ENCODE results near the gene REEP2.

REEP2 gene

DNA sequence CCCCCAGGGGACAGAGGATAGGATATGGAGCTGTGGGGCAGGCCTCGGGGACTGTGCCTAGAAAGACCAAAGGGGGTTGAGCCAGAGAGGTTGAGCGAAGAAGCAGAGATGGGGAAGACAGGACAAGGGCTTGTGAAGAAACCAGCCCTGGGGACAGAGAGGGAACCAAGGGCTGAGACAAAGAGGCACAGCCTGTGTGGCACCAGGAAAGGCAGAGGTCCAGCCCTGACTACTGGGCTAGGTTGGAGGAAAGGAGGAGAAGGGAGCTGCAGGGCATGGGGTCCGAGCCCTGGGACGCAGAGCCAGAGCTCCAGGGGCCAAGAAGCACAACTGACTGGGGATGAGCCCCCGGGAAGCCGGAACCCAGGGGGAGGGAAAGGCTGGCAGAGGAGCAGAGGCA, 9.2 kb downstream of the REEP2 start:
- FAIRE-seq = no peak
- DNase-seq (ENCODE audit: insufficient read length, low spot score) = no peak

DNA sequence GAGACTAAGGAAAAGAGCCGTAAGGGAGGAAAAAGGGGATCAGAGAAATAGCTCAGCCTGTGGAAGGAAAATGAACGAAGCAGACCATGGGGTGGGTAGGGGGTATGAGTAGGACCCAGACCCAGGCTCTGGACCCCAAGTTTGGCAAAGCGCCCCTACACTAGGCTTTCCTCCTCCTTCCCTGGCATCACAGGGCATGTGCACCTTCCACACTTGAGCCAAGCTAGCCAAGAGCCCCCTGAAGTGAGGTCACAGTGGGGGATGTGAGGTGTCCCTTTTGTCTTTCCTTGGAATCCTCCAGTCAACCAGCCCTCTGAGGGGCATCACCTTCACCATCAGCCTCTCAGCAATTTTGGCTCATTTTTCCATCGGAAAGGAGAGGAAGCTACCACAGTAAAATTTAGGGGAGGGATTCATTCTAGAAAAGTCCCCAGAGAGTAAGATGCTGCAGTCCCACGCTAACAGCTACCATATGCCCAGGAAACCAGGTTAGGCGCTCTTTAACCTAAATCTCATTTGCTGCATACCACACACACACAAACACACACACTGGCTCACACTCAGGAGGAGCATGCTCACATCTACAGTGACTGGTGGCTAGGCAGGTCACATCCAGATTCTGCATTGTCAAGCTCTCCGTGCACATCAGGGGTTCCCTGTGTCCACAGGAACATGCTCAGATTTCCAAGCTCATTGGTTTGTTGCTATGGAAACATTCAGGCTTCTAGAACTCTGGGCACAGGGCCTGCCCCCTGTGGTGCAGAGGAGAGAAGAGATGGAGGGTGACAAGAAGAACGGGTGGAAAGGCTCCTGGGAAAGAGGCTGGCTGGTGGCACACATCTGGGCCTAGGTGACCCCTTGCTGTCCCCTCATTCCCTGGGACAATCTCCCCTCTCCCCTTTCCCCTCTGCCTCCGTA, 9.9 kb downstream of the REEP2 start:
- no peak for DNase-seq (ENCODE audit: insufficient read length, low spot score)
- no peak for FAIRE-seq

DNA sequence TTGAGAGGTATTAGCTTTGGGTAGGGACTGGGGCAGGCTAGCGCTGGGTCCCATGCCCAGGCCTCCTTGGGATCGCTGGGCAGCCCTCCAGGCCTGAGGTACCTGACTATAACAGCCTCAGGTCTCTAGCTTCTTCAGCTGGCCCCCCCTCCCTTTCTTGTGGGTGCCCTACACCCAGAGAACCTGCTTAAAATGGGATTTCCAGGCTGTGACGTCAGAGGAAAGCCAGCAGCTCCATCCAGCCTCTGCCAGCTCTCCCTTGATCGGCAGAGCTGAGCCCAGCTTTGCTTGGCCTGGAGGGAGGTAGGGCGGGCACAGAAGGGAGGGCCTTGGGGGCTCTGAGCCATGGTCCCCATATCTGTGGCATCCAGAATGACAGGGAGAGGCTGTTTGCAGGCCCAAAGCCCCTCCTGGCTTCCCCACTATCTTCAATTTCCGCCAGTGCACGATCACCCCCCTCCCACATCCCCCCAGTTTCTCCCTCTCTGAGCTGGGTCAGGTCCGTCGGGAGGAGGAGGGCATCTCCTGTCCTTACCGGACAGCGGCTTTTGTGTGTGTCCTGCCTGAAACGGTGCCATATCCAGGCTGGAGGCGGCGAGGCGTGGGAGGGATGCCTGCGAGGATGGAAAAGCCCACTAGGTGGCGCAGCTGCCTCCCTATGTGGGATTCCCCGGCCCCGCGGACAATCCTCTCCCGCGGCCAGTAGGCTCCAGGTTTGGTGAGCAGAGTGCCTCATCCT, 10.8 kb downstream of the REEP2 start:
- FAIRE-seq (peak; percentile 94), DNase-seq (ENCODE audit: insufficient read length, low spot score) (peak; percentile 93)

DNA sequence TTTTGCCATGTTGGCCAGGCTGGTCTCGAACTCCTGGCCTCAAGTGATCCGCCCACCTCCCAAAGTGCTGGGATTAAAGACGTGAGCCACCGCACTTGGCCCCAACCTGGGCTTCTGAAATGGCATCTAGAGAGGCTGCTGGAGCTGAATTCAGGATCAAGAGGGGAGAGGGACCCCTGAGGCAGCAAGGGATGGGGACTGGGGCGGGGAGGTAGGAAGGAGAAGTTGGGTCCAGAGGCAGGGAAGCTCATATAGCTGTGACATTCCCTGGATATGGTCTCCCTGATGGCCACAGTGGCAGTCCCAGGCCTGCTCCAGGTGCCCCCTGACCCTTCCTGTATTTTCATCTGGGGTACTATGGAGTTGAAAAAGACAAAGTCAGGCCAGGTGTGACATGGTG, 12.1 kb downstream of the REEP2 start:
- DNase-seq (ENCODE audit: insufficient read length, low spot score) (no peak), FAIRE-seq (no peak)

DNA sequence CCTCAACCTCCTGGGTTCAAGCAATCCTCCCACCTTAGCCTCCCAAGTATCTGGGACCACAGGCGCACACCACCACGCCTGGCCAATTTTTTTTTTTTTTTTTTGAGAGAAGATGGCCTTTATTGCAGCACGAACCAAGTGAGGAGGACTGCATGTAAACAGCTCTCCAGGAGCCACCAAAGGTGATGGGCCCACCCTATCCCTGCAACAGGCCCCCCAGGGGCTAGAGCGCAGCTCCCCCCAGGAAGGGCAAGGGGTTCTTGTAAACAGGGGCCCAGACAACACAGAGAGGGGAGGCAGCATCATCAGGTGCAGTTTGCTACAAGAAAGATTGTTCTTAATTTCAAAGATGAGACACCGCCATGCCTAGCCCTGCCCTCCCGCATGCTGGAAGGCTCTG, 13.9 kb downstream of the REEP2 start:
- DNase-seq (ENCODE audit: insufficient read length, low spot score) = no peak
- FAIRE-seq = no peak

DNA sequence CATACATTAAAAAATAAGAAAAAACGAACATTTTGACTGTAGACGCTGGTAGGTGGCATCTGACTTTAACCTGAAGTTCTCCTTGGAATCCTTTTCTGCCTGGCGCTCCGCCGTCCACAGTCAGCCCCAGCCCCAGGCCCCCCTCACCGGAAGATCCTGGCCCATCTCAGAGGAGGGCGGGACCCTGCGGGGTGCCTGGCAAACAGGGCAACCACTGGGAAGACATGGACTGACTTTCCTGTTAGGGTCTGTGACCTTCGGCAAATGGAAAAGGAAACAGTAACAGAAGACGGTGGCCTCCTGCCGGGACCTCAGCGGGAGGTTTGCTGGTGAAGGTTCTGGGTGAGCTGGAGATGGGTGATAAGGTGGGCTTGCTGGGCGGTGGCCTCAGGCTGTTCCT, 14.7 kb downstream of the REEP2 start:
- FAIRE-seq = no peak
- no peak for DNase-seq (ENCODE audit: insufficient read length, low spot score)

DNA sequence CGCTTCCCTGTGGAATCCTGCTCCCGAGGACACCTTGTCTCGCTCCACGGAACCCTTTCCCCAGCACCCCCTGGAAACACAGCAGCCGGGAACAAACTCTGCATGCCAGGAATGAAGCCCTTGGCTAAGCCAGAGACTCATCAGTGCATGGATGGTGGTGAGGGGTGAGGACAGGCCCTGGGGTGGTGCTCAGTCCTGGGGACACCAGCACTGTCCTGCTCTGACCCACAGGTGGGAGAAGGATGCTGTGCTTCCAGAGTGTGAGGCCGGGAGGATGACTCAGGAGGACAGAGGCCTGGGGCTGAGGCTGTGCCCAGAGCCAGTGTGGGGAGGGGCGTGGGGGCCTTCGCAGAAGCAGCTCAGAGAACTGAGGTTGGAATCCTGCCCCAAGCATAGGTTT, 15.3 kb downstream of the REEP2 start:
- FAIRE-seq = no peak

DNA sequence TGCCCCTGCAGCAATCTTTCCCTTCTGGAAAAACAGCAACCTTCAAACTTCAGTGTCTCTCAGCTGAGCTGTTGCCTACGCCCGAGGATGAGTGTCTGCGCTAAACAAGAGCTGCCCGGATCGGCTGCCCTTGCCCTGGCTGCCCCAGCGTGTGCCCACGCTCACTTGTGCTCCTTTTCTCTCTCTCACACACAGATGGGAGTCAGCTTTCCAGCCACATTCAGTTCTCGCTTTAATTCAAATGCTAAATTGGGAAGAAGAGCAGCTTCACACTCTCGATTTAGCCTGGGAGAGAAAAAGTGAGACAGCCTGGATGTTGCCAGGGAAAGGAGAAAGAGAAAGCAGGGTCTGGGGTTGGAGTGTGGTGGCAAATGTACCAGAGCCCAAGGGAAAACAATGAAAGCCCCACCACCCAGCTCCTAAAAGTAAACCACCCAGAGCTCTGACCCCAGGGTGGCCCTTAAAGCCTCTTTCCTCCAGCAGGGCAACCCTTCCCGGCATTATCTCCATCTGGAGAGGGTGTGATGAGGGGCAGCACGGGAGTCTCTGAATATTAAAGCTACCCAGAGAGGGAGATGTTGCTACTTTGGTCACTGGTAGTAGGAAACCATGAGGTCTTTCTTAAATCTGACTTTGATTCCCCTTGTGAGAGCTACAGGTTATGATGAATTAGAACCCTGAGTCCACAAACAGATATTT, 16.5 kb downstream of the REEP2 start:
- FAIRE-seq = no peak
- no peak for DNase-seq (ENCODE audit: insufficient read length, low spot score)

More for the DNA sequence above, 15.3 kb downstream of the REEP2 start:
- DNase-seq (ENCODE audit: insufficient read length, low spot score) = no peak

DNA sequence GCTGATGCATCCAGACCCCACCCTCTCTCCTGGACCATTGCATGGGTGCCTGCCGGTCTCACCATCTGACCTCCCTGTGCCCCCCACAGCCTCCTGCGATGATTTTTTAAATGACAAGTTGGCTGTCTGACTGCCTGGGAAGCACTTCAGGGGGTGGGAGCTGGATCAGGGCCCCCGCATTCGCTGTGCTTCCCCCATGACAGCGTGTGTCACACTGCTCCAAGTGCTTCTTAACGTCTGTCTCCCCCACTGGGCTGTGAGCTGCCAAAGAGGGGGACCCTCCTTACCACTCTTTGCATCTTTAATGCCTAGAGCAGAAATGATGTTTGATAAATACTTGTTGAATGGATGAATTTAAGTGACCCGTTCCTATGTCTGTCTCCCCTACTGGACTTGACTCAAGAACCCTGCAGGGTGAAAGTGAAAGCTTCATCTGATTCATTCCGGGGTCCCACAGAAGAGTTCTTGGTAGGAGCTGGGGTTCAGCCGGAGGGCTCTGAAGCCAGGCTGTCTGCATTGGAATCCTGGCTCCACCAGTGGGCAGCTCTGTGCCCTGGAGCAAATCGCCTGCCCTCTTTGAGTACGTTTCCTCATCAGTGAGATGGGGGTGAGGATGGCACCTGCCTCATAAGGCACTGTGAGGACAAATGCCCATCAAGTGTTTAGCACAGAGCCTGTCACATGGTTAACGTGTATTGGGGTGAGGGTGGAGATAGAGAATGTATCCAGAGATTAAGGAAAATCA, 18.8 kb downstream of the REEP2 start:
- FAIRE-seq (no peak), DNase-seq (ENCODE audit: insufficient read length, low spot score) (no peak)

DNA sequence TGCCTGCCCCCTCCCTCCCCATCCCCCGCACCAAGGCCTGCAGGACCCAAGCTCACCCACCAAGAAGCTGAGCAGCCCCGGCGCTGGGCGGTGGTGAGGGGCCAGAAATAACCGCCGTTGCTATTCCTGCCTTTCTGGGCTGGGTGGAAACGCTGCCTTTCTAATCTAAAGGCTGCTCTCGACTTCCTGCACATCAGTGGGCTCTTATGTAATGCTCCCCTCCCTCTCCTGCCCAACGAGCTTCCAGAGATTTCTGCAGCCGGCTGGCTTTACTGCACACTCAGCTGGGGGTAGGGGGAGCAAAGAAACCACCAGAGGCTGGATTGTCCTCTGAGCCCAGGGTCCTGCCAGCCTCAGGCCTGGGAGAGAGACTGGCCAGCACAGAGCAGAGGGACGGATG, 19.5 kb downstream of the REEP2 start:
- DNase-seq (ENCODE audit: insufficient read length, low spot score) (no peak), FAIRE-seq (no peak)

DNA sequence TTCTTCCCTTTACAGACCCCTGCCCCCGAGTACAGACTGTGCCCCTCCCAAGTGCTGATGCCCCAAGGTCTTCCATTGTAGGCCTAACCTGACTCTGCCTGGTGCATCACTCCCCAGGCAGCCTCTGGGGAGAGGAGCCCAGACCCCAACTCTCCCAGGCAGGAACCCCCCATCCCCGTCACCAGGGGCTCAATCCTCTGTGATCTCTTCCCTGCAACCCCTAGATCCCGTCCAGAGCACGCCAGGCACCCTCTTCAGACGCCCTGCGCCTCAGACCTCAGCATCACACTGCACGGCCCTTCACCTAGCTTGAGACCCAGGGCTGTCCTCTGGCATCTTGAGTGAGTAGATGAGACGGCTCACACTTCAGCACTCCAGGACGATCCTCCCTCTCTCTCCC, 20.0 kb downstream of the REEP2 start:
- DNase-seq (ENCODE audit: insufficient read length, low spot score) (no peak), FAIRE-seq (no peak)

DNA sequence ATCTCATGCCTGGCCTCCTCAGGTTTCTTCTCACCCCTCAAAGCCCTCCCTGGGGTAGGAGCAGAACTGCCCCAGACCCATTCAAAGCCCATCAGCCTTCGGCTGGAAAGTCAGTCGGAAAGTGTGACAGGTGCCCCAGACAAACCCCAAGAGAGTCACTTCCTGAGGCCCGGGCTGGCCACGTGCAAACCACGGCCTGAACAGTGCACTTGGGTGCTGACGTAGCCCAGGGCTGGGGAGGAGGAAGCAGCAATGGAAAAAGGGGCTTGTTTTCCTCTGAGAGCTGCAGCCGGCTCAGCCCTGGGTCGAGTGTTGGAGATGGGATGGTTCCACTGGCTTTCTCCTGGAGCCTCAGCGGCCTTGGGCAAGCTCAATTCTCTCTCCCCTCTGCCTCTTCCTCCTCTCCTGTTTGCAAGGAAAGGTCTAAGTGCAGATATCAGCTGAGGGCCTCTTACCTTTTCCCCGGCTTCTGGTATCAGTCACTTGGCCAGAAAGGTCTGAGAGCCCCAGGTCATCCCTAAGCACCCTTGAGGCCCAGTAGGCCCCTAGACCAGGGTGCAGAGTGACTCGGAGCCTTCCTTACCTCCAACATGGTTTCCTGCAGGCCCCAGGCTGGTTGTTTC, 20.6 kb downstream of the REEP2 start:
- DNase-seq (ENCODE audit: insufficient read length, low spot score) = no peak

DNA sequence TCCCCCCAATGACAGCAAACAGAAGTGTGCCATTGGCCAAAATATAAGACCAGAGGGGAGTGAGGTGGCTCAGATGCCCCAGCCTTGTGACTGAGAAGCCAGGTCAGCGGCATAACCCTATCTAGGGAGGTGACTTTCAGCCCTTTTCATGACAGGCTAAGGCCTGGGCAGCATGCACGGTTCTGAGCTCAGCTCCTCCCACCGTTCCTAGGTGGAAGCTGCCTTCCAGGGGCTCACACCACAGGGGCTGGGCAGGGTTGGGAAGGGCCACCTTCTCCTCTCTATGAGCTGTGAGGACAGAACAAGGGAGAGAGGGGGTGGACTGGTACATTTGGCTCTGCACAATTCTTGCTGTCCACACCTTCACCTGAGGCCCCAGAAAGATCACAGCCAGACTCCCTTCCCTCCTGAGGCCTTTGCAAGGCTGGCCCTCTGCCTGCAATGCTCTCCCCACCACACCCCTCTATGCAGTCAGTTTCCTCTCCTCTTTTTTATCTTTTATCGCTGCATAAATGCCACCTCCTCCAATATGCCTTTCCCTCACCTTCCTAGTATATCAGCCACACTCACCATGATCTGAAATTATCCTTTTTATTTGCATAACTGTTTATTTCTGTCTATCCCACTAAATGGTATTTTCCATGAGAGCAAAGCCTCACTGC, 21.3 kb downstream of the REEP2 start:
- no peak for FAIRE-seq
- no peak for DNase-seq (ENCODE audit: insufficient read length, low spot score)

More for the DNA sequence above, 20.6 kb downstream of the REEP2 start:
- no peak for FAIRE-seq

DNA sequence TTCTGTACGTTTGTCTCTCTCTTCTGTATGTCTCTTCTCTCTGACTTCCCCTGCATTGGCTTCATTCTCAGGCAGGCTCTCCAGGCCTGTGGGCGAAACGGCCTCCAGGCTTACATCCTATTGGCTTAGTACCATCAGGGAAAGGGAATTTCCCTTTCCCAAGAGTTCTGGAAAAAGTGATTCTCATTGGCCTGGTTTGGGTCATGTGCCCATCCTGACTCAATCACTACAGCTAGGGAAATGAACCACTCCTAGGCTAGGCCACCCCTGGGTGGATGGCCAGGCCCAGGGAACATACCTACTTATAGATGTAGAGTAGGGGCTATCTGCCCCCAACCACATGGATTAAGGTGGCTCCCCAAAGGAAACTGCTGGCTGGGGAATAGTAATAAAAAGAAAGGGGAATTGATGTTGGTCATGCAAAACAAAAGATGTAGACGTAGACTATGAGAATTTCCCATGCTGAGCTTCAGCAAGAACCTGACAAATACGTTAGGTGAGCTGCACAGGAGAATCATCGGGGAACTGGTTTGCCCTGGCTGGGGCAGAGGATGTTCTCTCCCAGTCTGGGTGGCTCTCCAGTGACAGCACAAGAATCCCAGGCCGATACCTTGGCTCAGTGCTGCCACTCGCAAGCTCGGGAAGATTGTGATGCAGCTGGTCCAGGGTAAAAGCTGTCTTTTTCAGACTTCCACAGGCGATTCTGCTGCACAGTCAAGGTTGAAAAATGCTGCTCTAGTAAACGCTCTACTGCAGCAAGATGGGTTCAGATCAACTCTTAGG, 22.7 kb downstream of the REEP2 start:
- DNase-seq (ENCODE audit: insufficient read length, low spot score) (no peak), FAIRE-seq (no peak)

DNA sequence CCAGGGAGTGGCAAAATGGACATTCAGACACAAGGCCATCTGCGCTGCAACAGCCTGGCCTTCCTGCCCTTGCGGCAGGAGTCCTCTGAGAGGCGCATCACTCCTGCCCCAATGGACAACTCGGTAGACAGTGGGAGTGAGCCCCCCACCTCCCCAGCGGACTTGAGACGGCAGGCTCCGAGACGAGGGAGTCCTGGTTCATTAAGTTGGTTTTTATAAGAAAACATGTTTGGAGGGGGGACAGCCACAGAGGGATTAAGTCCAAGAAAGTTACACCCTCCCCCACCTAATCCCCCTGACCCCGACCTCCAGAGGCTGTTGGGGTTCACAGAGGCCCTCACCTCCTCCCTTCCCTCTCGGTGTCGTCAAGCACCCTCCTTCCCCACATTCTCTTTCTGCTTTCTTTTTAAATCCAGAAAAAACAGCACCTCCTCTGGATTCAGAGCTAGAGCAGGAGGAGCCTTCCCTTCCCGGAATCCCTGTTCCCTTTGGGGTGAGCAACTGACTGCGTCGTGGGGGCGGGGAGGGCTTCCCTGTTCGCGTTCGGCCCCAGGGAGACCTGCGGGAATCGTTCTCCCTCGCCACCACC, 24.7 kb downstream of the REEP2 start:
- DNase-seq (ENCODE audit: insufficient read length, low spot score) (no peak), FAIRE-seq (no peak)

DNA sequence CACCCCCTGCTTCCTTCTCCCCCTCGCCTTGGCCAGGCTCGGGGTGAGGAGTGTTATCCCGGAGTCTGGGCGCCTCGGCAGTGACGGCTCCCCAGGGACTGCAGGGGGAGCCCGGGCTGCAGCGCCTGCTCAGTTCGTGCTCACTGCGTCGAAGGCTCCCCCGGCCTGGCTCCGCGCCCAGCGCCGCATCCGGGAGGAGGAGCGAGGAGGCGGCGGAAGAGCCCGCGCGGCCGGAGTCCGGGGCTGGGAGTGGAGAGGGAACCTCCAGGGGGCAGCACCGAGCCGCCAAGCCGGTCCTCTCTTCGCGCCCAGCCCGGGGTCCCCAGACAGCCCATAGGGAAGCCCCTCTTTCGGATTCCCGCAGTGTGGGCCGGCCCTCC, 25.1 kb downstream of the REEP2 start:
- DNase-seq (ENCODE audit: insufficient read length, low spot score) (peak; percentile 93), FAIRE-seq (peak; percentile 81)

DNA sequence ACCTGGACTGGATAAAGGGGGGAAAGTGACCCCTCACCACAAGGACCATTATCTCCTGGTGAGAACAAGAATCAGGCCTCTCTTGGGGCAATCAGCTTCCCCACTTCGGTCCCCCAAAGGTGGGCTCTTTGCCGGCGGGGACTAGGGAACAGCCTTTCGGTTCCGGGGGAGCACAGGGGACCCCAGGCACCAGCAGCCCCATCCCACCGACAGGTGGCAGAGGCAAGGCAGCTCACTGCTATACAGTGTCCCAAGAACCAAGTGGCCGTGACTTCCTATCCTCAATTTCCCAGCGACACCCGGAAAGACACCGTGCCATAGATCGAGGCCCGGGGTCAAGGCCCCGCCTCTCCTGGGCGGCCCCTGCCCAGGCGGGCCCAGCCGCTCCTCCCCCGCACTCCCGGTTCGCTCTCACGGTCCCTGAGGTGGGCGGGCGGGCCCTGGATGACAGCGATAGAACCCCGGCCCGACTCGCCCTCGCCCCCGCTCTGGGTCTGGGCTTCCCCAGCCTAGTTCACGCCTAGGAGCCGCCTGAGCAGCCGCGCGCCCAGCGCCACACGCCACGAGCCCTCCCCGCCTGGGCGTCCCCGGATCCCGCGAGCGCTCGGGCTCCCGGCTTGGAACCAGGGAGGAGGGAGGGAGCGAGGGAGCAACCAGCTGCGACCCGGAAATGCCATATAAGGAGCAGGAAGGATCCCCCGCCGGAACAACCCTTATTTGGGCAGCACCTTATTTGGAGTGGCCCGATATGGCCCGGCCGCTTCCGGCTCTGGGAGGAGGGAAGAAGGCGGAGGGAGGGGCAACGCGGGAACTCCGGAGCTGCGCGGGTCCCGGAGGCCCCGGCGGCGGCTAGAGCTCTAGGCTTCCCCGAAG, 25.8 kb downstream of the REEP2 start:
- DNase-seq (ENCODE audit: insufficient read length, low spot score) (peak; percentile 82), FAIRE-seq (peak; percentile 77)
